GM10266 (cell line): ENCODE measurements around the gene SLC35A5.

Experiments
- DNase-seq: peaks from one replicate; pipeline ENCODE4 v3.0.0; 2012; ENCODE audit errors: extremely low spot score
- CTCF ChIP-seq: IDR thresholded peaks from 2 replicates; pipeline ENCODE4 v1.5.1; 2012; ENCODE audit warnings: mild to moderate bottlenecking, low read depth; ENCODE audit not compliant: control insufficient read depth, insufficient read depth; ENCODE audit errors: missing control alignments

SLC35A5 gene

DNA sequence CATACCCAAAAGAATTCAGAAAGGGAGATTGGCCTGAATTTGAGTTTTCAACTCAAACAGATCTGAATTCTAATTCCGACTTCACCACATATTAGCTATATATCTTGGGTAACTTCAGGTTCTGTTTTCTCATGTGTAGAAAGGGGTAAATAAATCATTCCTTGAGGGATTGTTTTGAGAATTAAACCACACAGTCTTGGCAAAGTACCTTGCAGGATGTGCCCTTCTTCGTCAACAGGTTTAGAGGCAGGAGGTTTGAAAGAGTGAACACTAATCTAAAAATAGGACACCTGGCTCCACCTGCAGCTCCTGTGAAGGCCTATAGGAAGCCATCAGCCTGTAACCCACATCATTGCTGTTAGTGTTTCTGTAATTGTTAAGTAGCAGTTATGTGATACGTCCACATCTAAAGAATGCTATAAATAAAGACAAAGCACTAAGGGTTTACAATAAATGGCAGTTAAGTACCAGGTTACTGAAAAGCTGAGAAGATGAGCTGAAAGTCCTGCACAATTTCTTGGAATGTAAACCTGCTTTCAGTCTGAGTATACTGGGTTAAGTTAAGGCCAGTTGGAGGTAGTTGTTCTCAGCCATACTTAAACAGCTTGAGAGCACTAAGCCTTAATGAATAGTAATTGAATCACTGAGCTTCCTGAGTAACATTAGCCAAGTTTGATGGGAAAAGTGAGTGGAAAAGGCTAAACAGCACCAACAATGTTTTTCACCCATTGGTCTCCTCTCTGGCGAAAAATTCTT, 73.1 kb downstream of the SLC35A5 start:
- no peak for DNase-seq
- TF ChIP-seq CTCF: no peak
